ENCODE measurements around the gene DENND4A. TPM values are rescaled to one million over a fixed set of nuclear protein-coding genes. Genes with fewer than 3 reads are reported as not detected.

The DENND4A gene
- total and polyA plus RNA-seq, 9 of the 15 experiments (the other 6 are each of a cell fraction or from before 2014, with no cell fraction given): 6.8 to 32.3 (median 19.9) TPM

DNA sequence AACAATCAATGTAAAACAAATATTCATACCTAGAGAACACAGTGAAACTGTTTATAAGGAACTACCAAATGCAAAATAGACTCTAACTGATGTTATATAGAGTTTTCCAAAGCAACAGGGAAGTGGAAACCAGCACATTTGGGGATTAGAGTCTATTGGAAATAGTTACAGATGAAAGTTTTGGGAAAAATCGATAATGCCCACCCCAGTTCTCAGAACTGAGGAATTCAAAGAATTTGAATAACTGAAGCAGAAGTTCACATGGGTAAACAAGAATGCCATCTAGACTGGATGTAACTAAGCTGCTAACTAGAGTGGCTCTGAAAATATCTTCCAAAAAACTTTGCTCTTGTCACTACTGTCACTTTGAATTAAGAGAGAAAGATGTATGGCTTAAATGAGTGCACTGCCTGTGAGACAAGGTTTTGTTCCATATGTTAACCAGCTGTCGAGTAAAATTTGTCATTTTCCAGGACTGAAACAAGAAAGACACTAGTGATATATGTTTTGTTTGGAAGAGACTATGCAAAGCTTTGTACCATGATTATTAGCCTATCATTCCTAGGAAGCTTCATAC, 9.2 kb upstream of the DENND4A start:
- WGBS (ENCODE audit: insufficient coverage, low coverage, missing lambda C conversion rate): 16% methylated on average over 2 of the region's 2 CpGs
- Histone ChIP-seq H3K27ac (ENCODE audit: extremely low read depth, low read depth, low read length) (peak overlapping the region; percentile 39; the same call in 2 of the 3 replicates), H3K9me3 (replicated peaks; ENCODE audit: control insufficient read depth, insufficient read depth, low read depth, low read length) (no peaks in the 10 kb centered on the region), H3K4me2 (ENCODE audit: insufficient read depth, low read length) (peak overlapping the region; percentile 1; the same call in 1 of the 2 replicates), H3K4me1 (replicated peaks in 1 of 2; ENCODE audit: control insufficient read depth in 2 of 2, insufficient read depth in 2 of 2, low read length in 2 of 2) (peaks cover 8 to 44% of the 10 kb centered on the region in 2 experiments), H3K9ac (ENCODE audit: insufficient read depth in 1 of 2, low read depth in 2 of 2, low read length in 2 of 2) (peak overlapping the region in 1 of 2 experiments; percentile 44; a peak in 1 of 4 replicates), H3K36me3 (ENCODE audit: control insufficient read depth, insufficient read depth, low read length) (no peaks in the 10 kb centered on the region), H2AFZ (ENCODE audit: low read depth, low read length) (peak overlapping the region; percentile 73), H3K79me2 (ENCODE audit: control insufficient read depth, insufficient read depth, low read length) (no peaks in the 10 kb centered on the region), H3K9me1 (ENCODE audit: control insufficient read depth, insufficient read depth, low read length) (no peaks in the 10 kb centered on the region), H4K20me1 (replicated peaks; ENCODE audit: control insufficient read depth, insufficient read depth, low read length) (no peaks in the 10 kb centered on the region), H3K4me3 (no peak overlapping the region), H3K27me3 (ENCODE audit: control insufficient read depth in 2 of 2, insufficient read depth in 2 of 2, low read length in 2 of 2) (no peaks in the 10 kb centered on the region)
- ChIA-PET CTCF (ENCODE audit: low intra/inter-chr PET ratio) (no interaction called here), POLR2A (interaction anchor here (0.9 to 1.6 kb wide), 4 partner anchors 10 to 36 kb away, joined by 3 to 6 read pairs (median 4); no protein-coding TSS in a partner anchor)
- BruUV-seq (replicated peaks): no TSS peak
- no peak for ATAC-seq
- intact Hi-C loops (cut with micrococcal nuclease): no loop called here
- no peak for FAIRE-seq
- DNase-seq (ENCODE audit: extremely low read depth in 1 of 4, low spot score in 3 of 4): no peak
- TF ChIP-seq, protein P1, sequence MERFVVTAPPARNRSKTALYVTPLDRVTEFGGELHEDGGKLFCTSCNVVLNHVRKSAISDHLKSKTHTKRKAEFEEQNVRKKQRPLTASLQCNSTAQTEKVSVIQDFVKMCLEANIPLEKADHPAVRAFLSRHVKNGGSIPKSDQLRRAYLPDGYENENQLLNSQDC (CRISPR knock-in tag; IDR thresholded peaks at IDR 0.05): no peak
- TF ChIP-seq MEIS2 (IDR thresholded peaks at IDR 0.05; ENCODE audit: partially characterized antibody) (peak; percentile 79), SMARCA4 (IDR thresholded peaks at IDR 0.05) (0 out of 2 replicates have a peak, but pooled peaks have one; percentile 14), PHB (CRISPR knock-in tag; IDR thresholded peaks at IDR 0.05) (no peak), ZNF507 (tag; conservative IDR thresholded peaks at IDR 0.05) (no peak)
- TF ChIP-seq, protein P2, sequence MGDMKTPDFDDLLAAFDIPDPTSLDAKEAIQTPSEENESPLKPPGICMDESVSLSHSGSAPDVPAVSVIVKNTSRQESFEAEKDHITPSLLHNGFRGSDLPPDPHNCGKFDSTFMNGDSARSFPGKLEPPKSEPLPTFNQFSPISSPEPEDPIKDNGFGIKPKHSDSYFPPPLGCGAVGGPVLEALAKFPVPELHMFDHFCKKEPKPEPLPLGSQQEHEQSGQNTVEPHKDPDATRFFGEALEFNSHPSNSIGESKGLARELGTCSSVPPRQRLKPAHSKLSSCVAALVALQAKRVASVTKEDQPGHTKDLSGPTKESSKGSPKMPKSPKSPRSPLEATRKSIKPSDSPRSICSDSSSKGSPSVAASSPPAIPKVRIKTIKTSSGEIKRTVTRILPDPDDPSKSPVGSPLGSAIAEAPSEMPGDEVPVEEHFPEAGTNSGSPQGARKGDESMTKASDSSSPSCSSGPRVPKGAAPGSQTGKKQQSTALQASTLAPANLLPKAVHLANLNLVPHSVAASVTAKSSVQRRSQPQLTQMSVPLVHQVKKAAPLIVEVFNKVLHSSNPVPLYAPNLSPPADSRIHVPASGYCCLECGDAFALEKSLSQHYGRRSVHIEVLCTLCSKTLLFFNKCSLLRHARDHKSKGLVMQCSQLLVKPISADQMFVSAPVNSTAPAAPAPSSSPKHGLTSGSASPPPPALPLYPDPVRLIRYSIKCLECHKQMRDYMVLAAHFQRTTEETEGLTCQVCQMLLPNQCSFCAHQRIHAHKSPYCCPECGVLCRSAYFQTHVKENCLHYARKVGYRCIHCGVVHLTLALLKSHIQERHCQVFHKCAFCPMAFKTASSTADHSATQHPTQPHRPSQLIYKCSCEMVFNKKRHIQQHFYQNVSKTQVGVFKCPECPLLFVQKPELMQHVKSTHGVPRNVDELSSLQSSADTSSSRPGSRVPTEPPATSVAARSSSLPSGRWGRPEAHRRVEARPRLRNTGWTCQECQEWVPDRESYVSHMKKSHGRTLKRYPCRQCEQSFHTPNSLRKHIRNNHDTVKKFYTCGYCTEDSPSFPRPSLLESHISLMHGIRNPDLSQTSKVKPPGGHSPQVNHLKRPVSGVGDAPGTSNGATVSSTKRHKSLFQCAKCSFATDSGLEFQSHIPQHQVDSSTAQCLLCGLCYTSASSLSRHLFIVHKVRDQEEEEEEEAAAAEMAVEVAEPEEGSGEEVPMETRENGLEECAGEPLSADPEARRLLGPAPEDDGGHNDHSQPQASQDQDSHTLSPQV (IDR thresholded peaks at IDR 0.05): peak; percentile 24; the same call in 1 of the 2 replicates
- TF ChIP-seq, protein P3, sequence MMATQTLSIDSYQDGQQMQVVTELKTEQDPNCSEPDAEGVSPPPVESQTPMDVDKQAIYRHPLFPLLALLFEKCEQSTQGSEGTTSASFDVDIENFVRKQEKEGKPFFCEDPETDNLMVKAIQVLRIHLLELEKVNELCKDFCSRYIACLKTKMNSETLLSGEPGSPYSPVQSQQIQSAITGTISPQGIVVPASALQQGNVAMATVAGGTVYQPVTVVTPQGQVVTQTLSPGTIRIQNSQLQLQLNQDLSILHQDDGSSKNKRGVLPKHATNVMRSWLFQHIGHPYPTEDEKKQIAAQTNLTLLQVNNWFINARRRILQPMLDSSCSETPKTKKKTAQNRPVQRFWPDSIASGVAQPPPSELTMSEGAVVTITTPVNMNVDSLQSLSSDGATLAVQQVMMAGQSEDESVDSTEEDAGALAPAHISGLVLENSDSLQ (IDR thresholded peaks at IDR 0.05): peak; percentile 44; the same call in 1 of the 2 replicates
- TF ChIP-seq, protein P4, sequence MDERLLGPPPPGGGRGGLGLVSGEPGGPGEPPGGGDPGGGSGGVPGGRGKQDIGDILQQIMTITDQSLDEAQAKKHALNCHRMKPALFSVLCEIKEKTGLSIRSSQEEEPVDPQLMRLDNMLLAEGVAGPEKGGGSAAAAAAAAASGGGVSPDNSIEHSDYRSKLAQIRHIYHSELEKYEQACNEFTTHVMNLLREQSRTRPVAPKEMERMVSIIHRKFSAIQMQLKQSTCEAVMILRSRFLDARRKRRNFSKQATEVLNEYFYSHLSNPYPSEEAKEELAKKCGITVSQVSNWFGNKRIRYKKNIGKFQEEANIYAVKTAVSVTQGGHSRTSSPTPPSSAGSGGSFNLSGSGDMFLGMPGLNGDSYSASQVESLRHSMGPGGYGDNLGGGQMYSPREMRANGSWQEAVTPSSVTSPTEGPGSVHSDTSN (CRISPR knock-in tag; IDR thresholded peaks at IDR 0.05; ENCODE audit: low read depth): no peak
- TF ChIP-seq, protein P4 (tag; conservative IDR thresholded peaks at IDR 0.05; ENCODE audit: low read depth): peak; percentile 88
- TF ChIP-seq, protein P5, sequence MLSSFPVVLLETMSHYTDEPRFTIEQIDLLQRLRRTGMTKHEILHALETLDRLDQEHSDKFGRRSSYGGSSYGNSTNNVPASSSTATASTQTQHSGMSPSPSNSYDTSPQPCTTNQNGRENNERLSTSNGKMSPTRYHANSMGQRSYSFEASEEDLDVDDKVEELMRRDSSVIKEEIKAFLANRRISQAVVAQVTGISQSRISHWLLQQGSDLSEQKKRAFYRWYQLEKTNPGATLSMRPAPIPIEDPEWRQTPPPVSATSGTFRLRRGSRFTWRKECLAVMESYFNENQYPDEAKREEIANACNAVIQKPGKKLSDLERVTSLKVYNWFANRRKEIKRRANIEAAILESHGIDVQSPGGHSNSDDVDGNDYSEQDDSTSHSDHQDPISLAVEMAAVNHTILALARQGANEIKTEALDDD (IDR thresholded peaks at IDR 0.05): peak; percentile 46; the same call in 1 of the 2 replicates
- in situ Hi-C loops (cut with MboI): no loop called here
